GM06990 (cell line): ENCODE data around the gene WNK2.
"Not testable (repeated sequence)": the region's sequence is repeated elsewhere in the genome, so short reads cannot be mapped to it uniquely, and the experiment has no call there.

ENCODE experiments used
- DNase-seq: peaks from one replicate; pipeline ENCODE4 v3.0.0-alpha.2; 2011; ENCODE audit not compliant: insufficient read length; ENCODE audit errors: extremely low read depth
- H3K27me3 ChIP-seq: replicated peaks from 2 replicates; pipeline ENCODE4 v1.6.0; 2011; ENCODE audit warnings: low read length; ENCODE audit not compliant: control insufficient read depth, insufficient read depth
- H3K36me3 ChIP-seq: 2 replicates; pipeline ENCODE4 v1.5.1; 2011; ENCODE audit warnings: low read length; ENCODE audit not compliant: control insufficient read depth, insufficient read depth
- H3K4me3 ChIP-seq: replicated peaks from 2 replicates; pipeline ENCODE4 v1.5.1; 2011; ENCODE audit warnings: low read depth, mild to moderate bottlenecking, control low read depth, low read length
- CTCF ChIP-seq: IDR thresholded peaks from 2 replicates; pipeline ENCODE4 v1.5.1; 2011; ENCODE audit warnings: low read length, control low read depth, mild to moderate bottlenecking, inconsistent platforms; ENCODE audit not compliant: insufficient read depth, poor library complexity, severe bottlenecking

The WNK2 gene

GRCh38 chr9:93247099-93247865, 63.3 kb downstream of the WNK2 start:
- no peak for TF ChIP-seq CTCF
- Histone ChIP-seq H3K4me3 (no peak overlapping the region), H3K36me3 (no peaks in the 10 kb centered on the region), H3K27me3 (no peaks in the 10 kb centered on the region; the same call in none of the 2 replicates)
- DNase-seq: no peak

GRCh38 chr9:93247892-93248291, 64.0 kb downstream of the WNK2 start:
- H3K4me3 ChIP-seq: no peak overlapping the region
- no peaks in the 10 kb centered on the region for H3K36me3 ChIP-seq
- no peak for DNase-seq
- no peaks in the 10 kb centered on the region; the same call in none of the 2 replicates for H3K27me3 ChIP-seq
- no peak for TF ChIP-seq CTCF

GRCh38 chr9:93248386-93249040, 64.6 kb downstream of the WNK2 start:
- TF ChIP-seq CTCF: no peak
- no peak for DNase-seq

GRCh38 chr9:93250185-93250584, 66.2 kb downstream of the WNK2 start:
- Histone ChIP-seq H3K27me3 (no peaks in the 10 kb centered on the region; the same call in none of the 2 replicates), H3K4me3 (no peak overlapping the region), H3K36me3 (no peaks in the 10 kb centered on the region)
- no peak for DNase-seq
- no peak for TF ChIP-seq CTCF

More at GRCh38 chr9:93248386-93249040, 64.6 kb downstream of the WNK2 start:
- no peaks in the 10 kb centered on the region for H3K36me3 ChIP-seq
- H3K4me3 ChIP-seq: no peak overlapping the region
- no peaks in the 10 kb centered on the region; the same call in none of the 2 replicates for H3K27me3 ChIP-seq

- H3K4me3 ChIP-seq, H3K27me3 ChIP-seq, H3K36me3 ChIP-seq, DNase-seq: not testable (repeated sequence)
Observed at GRCh38 chr9:93251309-93251708, 67.4 kb downstream of the WNK2 start.

GRCh38 chr9:93252116-93252780, 68.3 kb downstream of the WNK2 start:
- Histone ChIP-seq H3K4me3 (no peak overlapping the region), H3K36me3 (no peaks in the 10 kb centered on the region), H3K27me3 (no peaks in the 10 kb centered on the region; the same call in none of the 2 replicates)
- no peak for DNase-seq
- TF ChIP-seq CTCF: no peak
